Thoracic aorta (tissue), 2 donors: ENCODE measurements around the gene UPP1. TPM values are rescaled to one million over a fixed set of nuclear protein-coding genes. Genes with fewer than 3 reads are reported as not detected.

ENCODE experiments used
- ATAC-seq: fragments of 150-250 bp; one replicate; pipeline ENCODE4 v1.8.0; 2017; ENCODE audit warnings: low read depth; ENCODE audit not compliant: insufficient number of reproducible peaks, low FRiP score
- DNase-seq: peaks from one replicate; pipeline ENCODE4 v3.0.0-alpha.2; 2020; ENCODE audit warnings: low spot score
- H3K27ac ChIP-seq, 2 donors: fragments of 200-600 bp; sonication (generic); 1 replicate in 1 of 2; 2 replicates in 1 of 2; pipeline ENCODE4 v1.5.1; 2016; ENCODE audit warnings: mild to moderate bottlenecking in 2 of 2, moderate library complexity in 2 of 2
- H3K27me3 ChIP-seq: fragments of 200-600 bp; sonication (generic); replicated peaks from 2 replicates; pipeline ENCODE4 v1.6.0; 2016; ENCODE audit warnings: mild to moderate bottlenecking; ENCODE audit not compliant: insufficient read depth
- H3K36me3 ChIP-seq: fragments of 200-600 bp; sonication (generic); one replicate; pipeline ENCODE4 v1.5.1; 2016
- H3K4me1 ChIP-seq, 2 donors: fragments of 200-600 bp; sonication (generic); 1 replicate in 1 of 2; 2 replicates in 1 of 2; pipeline versions ENCODE4 v1.5.1 to v1.6.0; 2016; ENCODE audit warnings: low read depth in 2 of 2, mild to moderate bottlenecking in 1 of 2; ENCODE audit not compliant: control insufficient read depth in 1 of 2
- H3K4me3 ChIP-seq: fragments of 200-600 bp; sonication (generic); 2 replicates; pipeline ENCODE4 v1.5.1; 2016; ENCODE audit warnings: mild to moderate bottlenecking
- H3K9me3 ChIP-seq: fragments of 200-600 bp; sonication (generic); 2 replicates; pipeline ENCODE4 v1.5.1; 2016
- CTCF ChIP-seq: fragments of 200-600 bp; sonication (generic); IDR thresholded peaks from one replicate; pipeline ENCODE4 v1.5.1; 2019; ENCODE audit warnings: antibody characterized with exemption
- total RNA-seq, 2 donors: library from RNA; depleted of rRNA; stranded (reverse); fragments of >200 nt; gene quantifications; one replicate each; pipeline versions ENCODE4 v1.1.0 to v1.2.3, GENCODE V29; 2016

Gene UPP1
- total RNA-seq, 2 donors from 2014 or later = 18.0 to 66.1 TPM

- Histone ChIP-seq H3K27me3 (no peaks in the 10 kb centered on the region), H3K4me3 (no peak overlapping the region), H3K27ac (no peak overlapping the region), H3K4me1 (peaks cover 0 to 6% of the 10 kb centered on the region in 2 donors), H3K9me3 (no peaks in the 10 kb centered on the region), H3K36me3 (peaks cover 33% of the 10 kb centered on the region)
- no peak for ATAC-seq
- no peak for DNase-seq
- no peak for TF ChIP-seq CTCF
These were observed 13.5 kb downstream of the UPP1 start for GRCh38 chr7:48102530-48102929.

- peaks cover 45% of the 10 kb centered on the region for H3K36me3 ChIP-seq
- no peak for TF ChIP-seq CTCF
These were observed 16.0 kb downstream of the UPP1 start for GRCh38 chr7:48105045-48105444.

GRCh38 chr7:48106906-48107659 lies 18.0 kb downstream of the UPP1 start:
- H3K36me3 ChIP-seq = peaks cover 38% of the 10 kb centered on the region
- no peaks in the 10 kb centered on the region for H3K27me3 ChIP-seq
- no peak overlapping the region for H3K27ac ChIP-seq
- no peak for TF ChIP-seq CTCF
- no peak overlapping the region for H3K4me3 ChIP-seq
- DNase-seq (no peak), ATAC-seq (no peak)
- no peaks in the 10 kb centered on the region for H3K9me3 ChIP-seq
- no peaks in the 10 kb centered on the region for H3K4me1 ChIP-seq

More at GRCh38 chr7:48105045-48105444, 16.0 kb downstream of the UPP1 start:
- H3K27ac ChIP-seq = no peak overlapping the region
- DNase-seq = no peak
- ATAC-seq = no peak
- H3K4me3 ChIP-seq = no peak overlapping the region
- H3K4me1 ChIP-seq = no peaks in the 10 kb centered on the region
- no peaks in the 10 kb centered on the region for H3K27me3 ChIP-seq
- H3K9me3 ChIP-seq = no peaks in the 10 kb centered on the region

GRCh38 chr7:48107926-48108472 lies 18.9 kb downstream of the UPP1 start:
- H3K36me3 ChIP-seq = peaks cover 32% of the 10 kb centered on the region
- no peaks in the 10 kb centered on the region for H3K9me3 ChIP-seq
- DNase-seq (no peak), ATAC-seq (no peak)
- H3K4me1 ChIP-seq = no peaks in the 10 kb centered on the region
- no peaks in the 10 kb centered on the region for H3K27me3 ChIP-seq
- TF ChIP-seq CTCF = no peak
- H3K27ac ChIP-seq = no peak overlapping the region
- no peak overlapping the region for H3K4me3 ChIP-seq

GRCh38 chr7:48108959-48109847 lies 20.1 kb downstream of the UPP1 start:
- no peak for TF ChIP-seq CTCF
- DNase-seq (no peak), ATAC-seq (no peak)
- H3K27me3 ChIP-seq = no peaks in the 10 kb centered on the region
- no peak overlapping the region for H3K27ac ChIP-seq
- H3K9me3 ChIP-seq = no peaks in the 10 kb centered on the region
- no peaks in the 10 kb centered on the region for H3K4me1 ChIP-seq
- H3K4me3 ChIP-seq = no peak overlapping the region
- H3K36me3 ChIP-seq = peaks cover 25% of the 10 kb centered on the region
